CD4-positive, alpha-beta T cell (primary cell): ENCODE results near the gene RPL31. TPM values are rescaled to one million over a fixed set of nuclear protein-coding genes. Genes with fewer than 3 reads are reported as not detected.

Source experiments
- ATAC-seq: fragments of 200-7000 bp; cut with Tn5 transposase; one replicate; pipeline ENCODE4 v1.10.0; 2022; ENCODE audit warnings: mild to moderate bottlenecking; ENCODE audit not compliant: poor library complexity
- CTCF ChIA-PET: fragments of 350-600 bp; sonication (Branson Sonifier 250); formaldehyde crosslinking; loops from one replicate; lab custom pipeline; 2021; ENCODE audit warnings: antibody characterized with exemption, inconsistent platforms; lab: Charles Lee
- POLR2A ChIA-PET: fragments of 350-600 bp; sonication (Branson Sonifier 250); formaldehyde crosslinking; loops from one replicate; lab custom pipeline; 2021; ENCODE audit warnings: antibody characterized with exemption, inconsistent platforms; lab: Charles Lee
- DNase-seq, 14 experiments: peaks; one replicate each; pipeline ENCODE4 v3.0.0-alpha.2; 2013 to 2020; ENCODE audit warnings: mixed read lengths in 2 of 14
- H3K27ac ChIP-seq, 2 donors: one replicate each; pipeline versions ENCODE4 v1.5.1 to v1.7.0; 2013; ENCODE audit warnings: low read length in 2 of 2, low read depth in 1 of 2, mild to moderate bottlenecking in 1 of 2
- H3K27me3 ChIP-seq, 2 experiments: 1 replicate in 1 of 2; 2 replicates in 1 of 2; pipeline versions ENCODE4 v1.6.1 to v1.7.0; 2013; ENCODE audit warnings: low read length in 2 of 2, control low read depth in 1 of 2, mild to moderate bottlenecking in 1 of 2, moderate library complexity in 1 of 2; ENCODE audit not compliant: insufficient read depth in 2 of 2, control insufficient read depth in 1 of 2
- H3K36me3 ChIP-seq: one replicate; pipeline ENCODE4 v1.6.1; 2013; ENCODE audit warnings: low read length, control low read depth; ENCODE audit not compliant: insufficient read depth
- H3K4me1 ChIP-seq: one replicate; pipeline ENCODE4 v1.6.1; 2013; ENCODE audit warnings: low read length, control low read depth; ENCODE audit not compliant: insufficient read depth
- H3K4me3 ChIP-seq: one replicate; pipeline ENCODE4 v1.5.1; 2013; ENCODE audit warnings: mild to moderate bottlenecking, low read length, moderate library complexity
- H3K9me3 ChIP-seq, 2 experiments: 1 replicate in 1 of 2; 2 replicates in 1 of 2; pipeline versions ENCODE4 v1.6.1 to v1.7.0; 2013; ENCODE audit warnings: low read length in 2 of 2, mild to moderate bottlenecking in 2 of 2, control low read depth in 1 of 2, moderate library complexity in 1 of 2; ENCODE audit not compliant: control insufficient read depth in 1 of 2, insufficient read depth in 1 of 2
- H3K27ac Mint-ChIP-seq: one replicate; pipeline ENCODE4 v1.8.0; 2020; ENCODE audit warnings: mixed read lengths
- H3K27me3 Mint-ChIP-seq: one replicate; pipeline ENCODE4 v1.8.0; 2021; ENCODE audit warnings: mixed read lengths
- H3K36me3 Mint-ChIP-seq: one replicate; pipeline ENCODE4 v1.8.0; 2021; ENCODE audit warnings: low read depth, mixed read lengths
- H3K4me1 Mint-ChIP-seq: one replicate; pipeline ENCODE4 v1.8.0; 2021; ENCODE audit warnings: low read depth, mixed read lengths
- H3K4me3 Mint-ChIP-seq: one replicate; pipeline ENCODE4 v1.8.0; 2020; ENCODE audit warnings: mild to moderate bottlenecking, mixed read lengths
- H3K9me3 Mint-ChIP-seq: one replicate; pipeline ENCODE4 v1.8.0; 2020; ENCODE audit warnings: mixed read lengths
- intact Hi-C, 2 experiments: fragments of 100-400 bp; cut with DNase I in 1 of 2; cut with micrococcal nuclease in 1 of 2; formaldehyde crosslinking; loops; one replicate each; pipeline versions ENCODE4 v1.15.1 to v1.9.0; 2023 to 2025; cut with DNase I, micrococcal nuclease
- total RNA-seq, 174 experiments: library from RNA in 2 of 174; stranded (reverse) in 2 of 174; gene quantifications; one replicate each; pipeline ENCODE4 v1.2.3 and lab custom pipeline; 2021 to 2026
- TF ChIP-seq, protein P1 (sequence below): fragments of 200-600 bp; IDR thresholded peaks from one replicate; pipeline ENCODE4 v1.8.0; 2022; ENCODE audit warnings: antibody characterized with exemption, mild to moderate bottlenecking

Gene RPL31
- total RNA-seq, 2 experiments from 2014 or later, result 2,901 to 2,913 TPM

DNA sequence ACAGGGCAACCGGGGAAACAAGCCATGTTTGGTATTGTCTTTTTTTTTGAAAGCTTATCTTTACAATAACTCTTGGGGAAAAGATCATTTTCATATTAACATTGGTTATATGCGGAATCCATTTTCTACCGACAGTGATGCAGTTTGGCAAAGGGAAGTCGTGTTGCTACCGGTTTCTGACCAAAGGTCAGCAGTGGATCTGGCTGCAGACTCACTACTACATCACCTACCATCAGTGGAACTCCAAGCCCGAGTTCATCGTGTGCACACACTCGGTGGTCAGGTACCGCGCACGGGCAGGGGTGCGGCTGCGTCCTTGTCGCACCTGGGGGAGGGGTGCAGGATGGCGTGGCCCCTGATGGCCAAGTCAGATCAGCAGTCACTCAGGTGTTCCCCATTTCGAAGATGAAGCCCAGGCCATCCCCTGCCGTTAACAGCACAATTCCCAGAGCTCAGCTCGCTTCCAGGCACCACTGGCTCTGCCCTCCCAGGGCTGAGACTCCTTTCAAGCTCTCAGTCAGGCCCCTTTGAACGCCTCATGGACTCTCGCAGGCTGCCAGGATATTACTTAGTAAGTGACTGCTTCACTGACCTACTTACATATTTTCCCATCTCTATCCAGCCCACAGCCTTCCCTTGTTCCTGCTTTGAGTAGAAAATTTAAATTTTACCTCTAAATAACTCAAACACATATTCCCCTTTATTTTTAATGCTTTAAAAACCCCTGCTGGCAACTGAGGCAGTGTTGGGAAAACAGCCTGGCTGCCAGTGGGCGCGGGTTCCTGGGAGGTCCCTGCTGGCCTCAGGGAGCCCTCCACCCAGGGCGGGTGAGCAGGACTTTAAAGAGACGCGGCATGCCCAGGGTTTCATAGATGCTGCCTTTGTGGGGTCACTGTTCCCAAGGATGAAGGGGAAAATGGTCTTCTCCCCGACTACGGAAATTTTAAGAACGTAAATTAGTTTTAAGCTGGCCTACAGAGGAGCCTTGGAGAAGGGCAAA is 33.6 kb upstream of the RPL31 start:
- ChIA-PET CTCF (no interaction called here), POLR2A (no interaction called here)
- H3K36me3 ChIP-seq, result no peaks in the 10 kb centered on the region
- H3K4me3 ChIP-seq, result no peak overlapping the region
- Mint-ChIP-seq H3K9me3 (no peaks in the 10 kb centered on the region), H3K4me3 (no peak overlapping the region), H3K27ac (no peak overlapping the region), H3K4me1 (peaks cover 8% of the 10 kb centered on the region), H3K36me3 (peaks cover 4% of the 10 kb centered on the region), H3K27me3 (no peaks in the 10 kb centered on the region)
- intact Hi-C loops, result no loop called here
- H3K9me3 ChIP-seq, result peaks cover 0 to 4% of the 10 kb centered on the region in 2 experiments
- ATAC-seq (no peak), DNase-seq (no peak)
- H3K27me3 ChIP-seq, result no peaks in the 10 kb centered on the region
- no peak overlapping the region for H3K27ac ChIP-seq
- TF ChIP-seq, protein P1, sequence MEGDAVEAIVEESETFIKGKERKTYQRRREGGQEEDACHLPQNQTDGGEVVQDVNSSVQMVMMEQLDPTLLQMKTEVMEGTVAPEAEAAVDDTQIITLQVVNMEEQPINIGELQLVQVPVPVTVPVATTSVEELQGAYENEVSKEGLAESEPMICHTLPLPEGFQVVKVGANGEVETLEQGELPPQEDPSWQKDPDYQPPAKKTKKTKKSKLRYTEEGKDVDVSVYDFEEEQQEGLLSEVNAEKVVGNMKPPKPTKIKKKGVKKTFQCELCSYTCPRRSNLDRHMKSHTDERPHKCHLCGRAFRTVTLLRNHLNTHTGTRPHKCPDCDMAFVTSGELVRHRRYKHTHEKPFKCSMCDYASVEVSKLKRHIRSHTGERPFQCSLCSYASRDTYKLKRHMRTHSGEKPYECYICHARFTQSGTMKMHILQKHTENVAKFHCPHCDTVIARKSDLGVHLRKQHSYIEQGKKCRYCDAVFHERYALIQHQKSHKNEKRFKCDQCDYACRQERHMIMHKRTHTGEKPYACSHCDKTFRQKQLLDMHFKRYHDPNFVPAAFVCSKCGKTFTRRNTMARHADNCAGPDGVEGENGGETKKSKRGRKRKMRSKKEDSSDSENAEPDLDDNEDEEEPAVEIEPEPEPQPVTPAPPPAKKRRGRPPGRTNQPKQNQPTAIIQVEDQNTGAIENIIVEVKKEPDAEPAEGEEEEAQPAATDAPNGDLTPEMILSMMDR, result no peak
- peaks cover 8% of the 10 kb centered on the region for H3K4me1 ChIP-seq

DNA sequence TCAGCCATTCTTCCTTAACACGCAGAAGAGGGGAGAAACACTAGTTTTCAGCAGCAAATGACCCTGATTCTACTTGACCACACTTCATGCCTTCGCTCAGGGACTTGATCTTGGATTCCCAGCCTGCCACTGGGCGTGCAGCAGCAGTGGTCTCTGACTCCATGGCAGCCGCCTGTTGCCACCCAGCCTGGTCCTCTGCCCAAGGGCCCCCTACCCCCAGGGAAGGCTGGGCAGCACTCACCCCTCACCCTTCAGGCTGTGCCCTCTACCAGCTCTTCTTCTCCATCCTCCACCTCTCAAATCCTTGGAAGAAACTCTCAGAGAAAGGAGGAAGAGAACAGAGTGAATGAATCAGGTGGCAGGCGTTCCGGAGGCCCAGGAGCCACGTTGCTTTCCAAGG is 32.1 kb upstream of the RPL31 start:
- ChIA-PET CTCF (no interaction called here), POLR2A (interaction anchor here (0.6 kb wide), 1 partner anchor 1845 kb away, joined by 4 read pairs; no protein-coding TSS in a partner anchor)
- intact Hi-C loops, result no loop called here

DNA sequence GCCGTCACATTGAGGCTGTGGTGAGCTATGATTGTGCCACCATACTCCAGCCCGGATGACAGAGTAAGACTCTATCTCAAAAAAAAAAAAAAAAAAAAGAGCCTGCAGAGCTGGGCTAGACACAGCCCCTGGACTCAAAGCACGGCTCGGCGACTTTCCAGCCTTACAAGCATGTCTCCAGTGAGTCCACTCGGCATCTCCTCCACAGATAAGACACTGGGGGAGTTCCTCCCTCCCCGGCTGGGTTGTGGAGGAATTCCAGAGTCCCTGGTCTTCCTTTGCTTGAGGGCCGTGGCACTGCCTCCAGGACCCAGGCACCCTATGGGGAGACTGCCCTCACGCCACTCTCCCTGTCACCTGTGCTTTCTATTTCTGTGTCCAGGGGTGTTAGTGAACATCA is 30.9 kb upstream of the RPL31 start:
- ChIA-PET POLR2A (no interaction called here), CTCF (no interaction called here)
- intact Hi-C loops, result no loop called here
- H3K36me3 ChIP-seq, result no peaks in the 10 kb centered on the region
- peaks cover 0 to 4% of the 10 kb centered on the region in 2 experiments for H3K9me3 ChIP-seq
- Mint-ChIP-seq H3K36me3 (peaks cover 4% of the 10 kb centered on the region), H3K27me3 (no peaks in the 10 kb centered on the region), H3K4me1 (no peaks in the 10 kb centered on the region), H3K4me3 (no peak overlapping the region), H3K9me3 (no peaks in the 10 kb centered on the region), H3K27ac (no peak overlapping the region)
- no peaks in the 10 kb centered on the region for H3K4me1 ChIP-seq
- TF ChIP-seq, protein P1, result no peak
- ATAC-seq (no peak), DNase-seq (no peak)
- H3K27ac ChIP-seq, result no peak overlapping the region
- H3K27me3 ChIP-seq, result no peaks in the 10 kb centered on the region
- no peak overlapping the region for H3K4me3 ChIP-seq

More for the DNA sequence above, 32.1 kb upstream of the RPL31 start:
- no peaks in the 10 kb centered on the region for H3K27me3 Mint-ChIP-seq
- ATAC-seq (no peak), DNase-seq (no peak)
- no peaks in the 10 kb centered on the region for H3K4me1 ChIP-seq
- no peak overlapping the region for H3K27ac ChIP-seq
- TF ChIP-seq, protein P1, result no peak
- peaks cover 0 to 4% of the 10 kb centered on the region in 2 experiments for H3K9me3 ChIP-seq
- no peaks in the 10 kb centered on the region for H3K9me3 Mint-ChIP-seq
- H3K36me3 ChIP-seq, result no peaks in the 10 kb centered on the region
- no peak overlapping the region for H3K27ac Mint-ChIP-seq
- H3K4me1 Mint-ChIP-seq, result no peaks in the 10 kb centered on the region
- H3K36me3 Mint-ChIP-seq, result peaks cover 4% of the 10 kb centered on the region
- H3K4me3 ChIP-seq, result no peak overlapping the region
- H3K4me3 Mint-ChIP-seq, result no peak overlapping the region
- no peaks in the 10 kb centered on the region for H3K27me3 ChIP-seq
